ENCODE measurements around the gene TMPO. TPM values are rescaled to one million over a fixed set of nuclear protein-coding genes. Genes with fewer than 3 reads are reported as not detected.

The TMPO gene
- total RNA-seq, 1 experiment from 2014 or later: 202 TPM

DNA sequence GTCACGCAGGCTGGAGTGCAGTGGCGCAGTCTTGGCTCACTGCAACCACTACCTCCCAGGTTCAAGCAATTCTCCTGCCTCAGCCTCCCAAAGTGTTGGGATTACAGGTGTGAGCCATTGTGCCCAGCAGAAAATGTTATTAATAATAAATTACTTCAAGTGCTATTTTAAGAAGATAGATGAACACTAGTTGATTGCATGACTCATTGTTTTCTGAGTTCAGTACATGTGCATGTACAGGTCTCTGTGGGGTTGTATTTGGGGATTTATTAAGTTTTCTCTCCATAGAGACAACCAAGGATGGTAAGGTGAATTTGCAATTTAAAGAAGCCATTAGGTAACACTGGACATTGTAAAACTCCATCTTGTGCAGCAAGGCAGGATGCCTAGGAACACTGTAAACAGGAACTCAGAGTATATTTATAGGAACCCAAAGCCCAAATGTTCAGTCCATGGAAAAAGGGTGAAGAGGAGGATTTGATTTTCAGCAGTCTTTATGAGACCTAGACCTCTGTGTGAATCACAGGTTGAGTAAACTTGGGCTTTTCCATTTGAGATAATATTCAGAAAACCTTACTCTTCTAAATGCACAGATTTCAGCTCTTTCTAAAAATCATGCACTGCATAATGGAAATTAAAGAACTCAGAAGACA is 49.3 kb upstream of the TMPO start:
- WGBS (ENCODE audit: extremely low coverage, insufficient read length, low lambda C conversion rate): no CpG with 5 or more reads among the region's 2 CpGs
- no peak overlapping the region for H3T11ph ChIP-seq (ENCODE audit: low read length)
- no peak overlapping the region for H2AFZ ChIP-seq (ENCODE audit: low read length)
- Mint-ChIP-seq H3K27ac (no peak overlapping the region), H3K27me3 (ENCODE audit: low read depth) (no peaks in the 10 kb centered on the region; the same call in 1 of the 2 replicates), H3K9me3 (no peaks in the 10 kb centered on the region), H3K4me3 (no peak overlapping the region), H3K36me3 (ENCODE audit: insufficient read depth in 1 of 3, low read depth in 3 of 3) (no peaks in the 10 kb centered on the region), H3K4me1 (no peaks in the 10 kb centered on the region)
- H2BK5ac ChIP-seq (ENCODE audit: insufficient read length, low read length): no peak overlapping the region
- no peak overlapping the region for H3K4me2 ChIP-seq (ENCODE audit: insufficient read depth, insufficient read length, low read length)
- no peak overlapping the region for H3K56ac ChIP-seq (ENCODE audit: insufficient read length, low read depth, low read length)
- H2BK20ac ChIP-seq (ENCODE audit: low read depth, low read length, poor library complexity, severe bottlenecking): no peak overlapping the region
- no peak overlapping the region for H3K23ac ChIP-seq (ENCODE audit: insufficient read length, low read depth, low read length)
- no peak overlapping the region for H4K91ac ChIP-seq (ENCODE audit: insufficient read length, low read depth, low read length)
- no peaks in the 10 kb centered on the region for H3K79me2 ChIP-seq (ENCODE audit: insufficient read depth, low read length)
- no peak overlapping the region for H2BK120ac ChIP-seq (ENCODE audit: low read depth, low read length, poor library complexity, severe bottlenecking)
- no peaks in the 10 kb centered on the region for H3K79me1 ChIP-seq (ENCODE audit: insufficient read depth, low read depth, low read length, poor library complexity, severe bottlenecking)
- H3K23me2 ChIP-seq (ENCODE audit: insufficient read length, low read depth, low read length, poor library complexity, severe bottlenecking): no peaks in the 10 kb centered on the region
- DNase-seq: no peak
- no peaks in the 10 kb centered on the region for H3K4me1 ChIP-seq (ENCODE audit: insufficient read depth, low read length)
- no peaks in the 10 kb centered on the region for H4K20me1 ChIP-seq (ENCODE audit: control insufficient read depth, insufficient read depth, insufficient read length)
- no peak overlapping the region for H4K5ac ChIP-seq (ENCODE audit: insufficient read length, low read depth, low read length)
- no peak overlapping the region for H3K18ac ChIP-seq (ENCODE audit: insufficient read length, low read depth, low read length)
- no peak overlapping the region for H2BK15ac ChIP-seq (ENCODE audit: low read depth, low read length)
- no peak overlapping the region for H2AK5ac ChIP-seq (ENCODE audit: insufficient read length, low read length)
- H4K8ac ChIP-seq (replicated peaks; ENCODE audit: insufficient read length, low read depth, low read length): no peak overlapping the region
- H3K27ac ChIP-seq (ENCODE audit: insufficient read length, low read depth, low read length): no peak overlapping the region
- no peaks in the 10 kb centered on the region for H3K27me3 ChIP-seq (ENCODE audit: insufficient read depth, low read length)
- H3K14ac ChIP-seq (ENCODE audit: insufficient read depth, low read length): no peak overlapping the region
- H3K9ac ChIP-seq (ENCODE audit: extremely low read depth, insufficient read length, low read length): no peak overlapping the region
- no peaks in the 10 kb centered on the region for H3K9me3 ChIP-seq (ENCODE audit: control insufficient read depth, low read depth, low read length)
- no peak overlapping the region for H2BK12ac ChIP-seq (ENCODE audit: insufficient read length, low read depth, low read length)
- no peak overlapping the region for H3K4ac ChIP-seq (ENCODE audit: low read depth, low read length)
- no peak for TF ChIP-seq CTCF (conservative IDR thresholded peaks at IDR 0.05)
